Neural cell (in vitro differentiated cells): ENCODE data around the gene SLC13A1. TPM values are rescaled to one million over a fixed set of nuclear protein-coding genes. Genes with fewer than 3 reads are reported as not detected.

ENCODE experiments used
- H2AFZ ChIP-seq: fragments of 200-600, 300-800 bp; sonication (generic), shearing (Covaris generic); 2 replicates; pipeline ENCODE4 v1.6.0; 2014; ENCODE audit warnings: low read depth, mild to moderate bottlenecking, antibody characterized with exemption, low read length, moderate library complexity
- H3F3A ChIP-seq: fragments of 200-600 bp; shearing (Covaris generic); 2 replicates; pipeline ENCODE4 v1.6.1; 2016; ENCODE audit warnings: mild to moderate bottlenecking, moderate library complexity, mixed read lengths, antibody characterized with exemption, low read length; ENCODE audit not compliant: insufficient read depth, poor library complexity, severe bottlenecking
- H3K27ac ChIP-seq: fragments of 200-600, 300-800 bp; sonication (generic), shearing (Covaris generic); 2 replicates; pipeline ENCODE4 v1.5.1; 2014; ENCODE audit warnings: mild to moderate bottlenecking, low read length, moderate library complexity
- H3K27me3 ChIP-seq: fragments of 300-800, 200-600 bp; sonication (generic), shearing (Covaris generic); 2 replicates; pipeline ENCODE4 v1.6.0; 2014; ENCODE audit warnings: mild to moderate bottlenecking, low read depth, low read length, moderate library complexity; ENCODE audit not compliant: insufficient read depth
- H3K36me3 ChIP-seq: fragments of 300-800, 200-600 bp; sonication (generic), shearing (Covaris generic); 2 replicates; pipeline ENCODE4 v1.5.1; 2014; ENCODE audit warnings: mild to moderate bottlenecking, antibody characterized with exemption, low read length, moderate library complexity; ENCODE audit not compliant: insufficient read depth
- H3K4me2 ChIP-seq: fragments of 300-800, 200-600 bp; sonication (generic), shearing (Covaris generic); 2 replicates; pipeline ENCODE4 v1.6.0; 2014; ENCODE audit warnings: mild to moderate bottlenecking, low read length
- H3K4me3 ChIP-seq: fragments of 300-800, 200-600 bp; sonication (generic), shearing (Covaris generic); 2 replicates; pipeline ENCODE4 v1.5.1; 2014; ENCODE audit warnings: mild to moderate bottlenecking, low read length, moderate library complexity
- H3K79me2 ChIP-seq: fragments of 200-600 bp; shearing (Covaris generic); replicated peaks from 2 replicates; pipeline ENCODE4 v1.6.0; 2014; ENCODE audit warnings: mild to moderate bottlenecking, low read length, moderate library complexity; ENCODE audit not compliant: insufficient read depth
- H3K9ac ChIP-seq: fragments of 300-800, 200-600 bp; sonication (generic), shearing (Covaris generic); 2 replicates; pipeline ENCODE4 v1.6.1; 2016; ENCODE audit warnings: mild to moderate bottlenecking, low read length, mixed read lengths
- H3K9me2 ChIP-seq: fragments of 200-600 bp; shearing (Covaris generic); 2 replicates; pipeline ENCODE4 v1.6.1; 2016; ENCODE audit warnings: mild to moderate bottlenecking, low read length, mixed read lengths; ENCODE audit not compliant: insufficient read depth
- H3K9me3 ChIP-seq: fragments of 200-600, 300-800 bp; sonication (generic), shearing (Covaris generic); 2 replicates; pipeline ENCODE4 v1.6.1; 2016; ENCODE audit warnings: mild to moderate bottlenecking, mixed run types, low read length, moderate library complexity, mixed read lengths
- H4K20me1 ChIP-seq: fragments of 200-600 bp; shearing (Covaris generic); 2 replicates; pipeline ENCODE4 v1.6.1; 2016; ENCODE audit warnings: mild to moderate bottlenecking, mixed run types; ENCODE audit not compliant: insufficient read depth
- CTCF ChIP-seq: fragments of 450-650 bp; IDR thresholded peaks from 2 replicates; pipeline ENCODE4 v1.5.1; 2014; ENCODE audit warnings: antibody characterized with exemption, mild to moderate bottlenecking, moderate library complexity; ENCODE audit not compliant: poor library complexity, severe bottlenecking
- EP300 ChIP-seq: fragments of 450-650 bp; conservative IDR thresholded peaks from 2 replicates; pipeline ENCODE4 v1.6.1; 2014; ENCODE audit warnings: antibody characterized with exemption, mild to moderate bottlenecking, moderate library complexity; ENCODE audit not compliant: poor library complexity, severe bottlenecking
- EZH2 ChIP-seq: fragments of 200-600, 300-800 bp; shearing (Covaris generic), sonication (generic); IDR thresholded peaks from 2 replicates; pipeline ENCODE4 v1.6.1; 2014; ENCODE audit warnings: antibody characterized with exemption, low read length, borderline replicate concordance, mild to moderate bottlenecking; ENCODE audit not compliant: insufficient read depth, poor library complexity, severe bottlenecking
- MXI1 ChIP-seq: fragments of 450-650 bp; conservative IDR thresholded peaks from 2 replicates; pipeline ENCODE4 v1.6.1; 2014; ENCODE audit warnings: antibody characterized with exemption, mild to moderate bottlenecking; ENCODE audit not compliant: poor library complexity, severe bottlenecking
- POLR2AphosphoS5 ChIP-seq: IDR thresholded peaks from 2 replicates; pipeline ENCODE4 v1.6.1; 2012
- RAD21 ChIP-seq: fragments of 450-650 bp; conservative IDR thresholded peaks from 2 replicates; pipeline ENCODE4 v1.6.1; 2014; ENCODE audit warnings: antibody characterized with exemption, mild to moderate bottlenecking, moderate library complexity
- REST ChIP-seq: IDR thresholded peaks from 2 replicates; pipeline ENCODE4 v1.6.1; 2012; ENCODE audit warnings: borderline replicate concordance
- SMC3 ChIP-seq: fragments of 450-650 bp; conservative IDR thresholded peaks from 2 replicates; pipeline ENCODE4 v1.6.1; 2014; ENCODE audit warnings: antibody characterized with exemption, mild to moderate bottlenecking, moderate library complexity; ENCODE audit not compliant: poor library complexity
- TAF1 ChIP-seq: IDR thresholded peaks from 2 replicates; pipeline ENCODE4 v1.6.1; 2012; ENCODE audit warnings: low read depth
- polyA plus RNA-seq: library from polyadenylated mRNA; depleted of rRNA; stranded (reverse); fragments of >200 nt; gene quantifications from 2 replicates; pipeline ENCODE4 v1.2.3, GENCODE V29; 2014

The SLC13A1 gene
- polyA plus RNA-seq, 1 donor from 2014 or later: not detected

- H3K27me3 ChIP-seq: no peaks in the 10 kb centered on the region
- no peak overlapping the region for H2AFZ ChIP-seq
- H3K4me3 ChIP-seq: no peak overlapping the region
- no peak overlapping the region for H3K9ac ChIP-seq
- no peaks in the 10 kb centered on the region for H3K9me2 ChIP-seq
- no peaks in the 10 kb centered on the region for H3F3A ChIP-seq
- TF ChIP-seq TAF1 (no peak), EZH2 (no peak), SMC3 (no peak), REST (no peak), CTCF (no peak), POLR2AphosphoS5 (no peak), MXI1 (no peak), RAD21 (no peak), EP300 (no peak)
- H3K79me2 ChIP-seq: no peaks in the 10 kb centered on the region
- no peaks in the 10 kb centered on the region for H3K36me3 ChIP-seq
- H3K9me3 ChIP-seq: no peaks in the 10 kb centered on the region
- no peak overlapping the region for H3K27ac ChIP-seq
- no peaks in the 10 kb centered on the region for H4K20me1 ChIP-seq
- H3K4me2 ChIP-seq: no peak overlapping the region
These were observed 102.8 kb downstream of the SLC13A1 start for GRCh38 chr7:123096976-123097375.

- Histone ChIP-seq H3K27me3 (no peaks in the 10 kb centered on the region), H4K20me1 (no peaks in the 10 kb centered on the region), H3K9ac (no peak overlapping the region), H3K4me2 (no peak overlapping the region), H3K27ac (no peak overlapping the region), H3K9me2 (no peaks in the 10 kb centered on the region), H3K36me3 (no peaks in the 10 kb centered on the region), H3K9me3 (no peaks in the 10 kb centered on the region), H3K79me2 (no peaks in the 10 kb centered on the region), H3F3A (no peaks in the 10 kb centered on the region), H2AFZ (no peak overlapping the region), H3K4me3 (no peak overlapping the region)
- TF ChIP-seq EP300 (no peak), SMC3 (no peak), REST (no peak), POLR2AphosphoS5 (no peak)
These were observed 103.3 kb downstream of the SLC13A1 start for GRCh38 chr7:123096434-123096833.
